Stimulated activated CD8-positive, alpha-beta memory T cell treated with anti-CD3 and anti-CD28 coated beads, Interleukin-12 subunit alpha, Interleukin-12 subunit beta, amount 100 ng/mL, for 1 hour (primary cell): ENCODE data around the gene GALNT16.

Experiments used
- DNase-seq: peaks from one replicate; pipeline ENCODE4 v3.0.0-alpha.2; 2020; ENCODE audit warnings: low read depth

Gene GALNT16

GRCh38 chr14:69317102-69317755 is 57.3 kb downstream of the GALNT16 start:
- no peak for DNase-seq

DNA sequence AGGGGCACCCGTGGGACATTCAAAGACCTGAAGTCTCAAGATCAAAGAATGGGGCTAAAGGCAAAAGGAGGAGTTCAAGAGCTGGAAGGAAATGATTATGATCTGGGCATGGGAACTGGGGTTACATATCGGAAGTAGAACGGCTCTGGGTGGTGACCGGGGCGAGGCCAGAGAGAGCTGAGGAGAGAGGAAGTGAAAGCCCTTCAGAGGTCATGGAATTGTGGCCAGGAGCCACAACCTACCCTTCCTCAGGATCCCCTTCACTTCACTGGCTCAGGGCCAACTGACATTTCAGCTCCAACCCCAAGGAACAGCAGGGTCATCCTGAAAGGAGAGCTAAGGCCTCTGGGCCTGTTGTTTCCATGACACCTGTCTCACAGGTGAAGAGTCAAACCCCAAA is 57.8 kb downstream of the GALNT16 start:
- DNase-seq = no peak

- DNase-seq = no peak
Measured at GRCh38 chr14:69318241-69318640, 58.3 kb downstream of the GALNT16 start.

- DNase-seq = no peak
Measured at GRCh38 chr14:69318901-69319475, 59.0 kb downstream of the GALNT16 start.

- DNase-seq = no peak
Measured at GRCh38 chr14:69319911-69320310, 60.0 kb downstream of the GALNT16 start.

GRCh38 chr14:69320581-69321365 is 60.8 kb downstream of the GALNT16 start:
- no peak for DNase-seq

- no peak for DNase-seq
Measured at GRCh38 chr14:69321601-69322330, 61.8 kb downstream of the GALNT16 start.

- no peak for DNase-seq
Measured at GRCh38 chr14:69323266-69323998, 63.5 kb downstream of the GALNT16 start.

- no peak for DNase-seq
Measured at GRCh38 chr14:69323999-69324282, 64.0 kb downstream of the GALNT16 start.

GRCh38 chr14:69324341-69324931 is 64.5 kb downstream of the GALNT16 start:
- no peak for DNase-seq

DNA sequence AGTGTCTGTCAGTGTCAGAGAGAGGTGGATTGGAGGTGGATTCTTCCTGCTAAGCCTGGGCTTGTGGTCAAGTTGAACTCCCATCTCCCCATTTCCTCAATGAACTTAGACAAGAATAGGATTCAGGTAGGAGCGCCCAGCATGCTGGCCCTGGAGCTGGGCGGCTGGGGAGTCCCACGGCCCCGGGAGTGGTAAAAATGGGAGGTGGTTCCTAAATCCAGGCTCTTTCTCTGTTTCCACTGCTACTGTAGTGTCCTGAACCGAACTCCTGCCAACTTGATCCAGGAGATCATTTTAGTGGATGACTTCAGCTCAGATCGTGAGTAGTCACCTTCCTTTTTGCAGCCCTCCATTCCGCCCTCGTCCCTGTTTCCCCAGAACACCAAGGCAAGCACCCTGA is 65.1 kb downstream of the GALNT16 start:
- no peak for DNase-seq

DNA sequence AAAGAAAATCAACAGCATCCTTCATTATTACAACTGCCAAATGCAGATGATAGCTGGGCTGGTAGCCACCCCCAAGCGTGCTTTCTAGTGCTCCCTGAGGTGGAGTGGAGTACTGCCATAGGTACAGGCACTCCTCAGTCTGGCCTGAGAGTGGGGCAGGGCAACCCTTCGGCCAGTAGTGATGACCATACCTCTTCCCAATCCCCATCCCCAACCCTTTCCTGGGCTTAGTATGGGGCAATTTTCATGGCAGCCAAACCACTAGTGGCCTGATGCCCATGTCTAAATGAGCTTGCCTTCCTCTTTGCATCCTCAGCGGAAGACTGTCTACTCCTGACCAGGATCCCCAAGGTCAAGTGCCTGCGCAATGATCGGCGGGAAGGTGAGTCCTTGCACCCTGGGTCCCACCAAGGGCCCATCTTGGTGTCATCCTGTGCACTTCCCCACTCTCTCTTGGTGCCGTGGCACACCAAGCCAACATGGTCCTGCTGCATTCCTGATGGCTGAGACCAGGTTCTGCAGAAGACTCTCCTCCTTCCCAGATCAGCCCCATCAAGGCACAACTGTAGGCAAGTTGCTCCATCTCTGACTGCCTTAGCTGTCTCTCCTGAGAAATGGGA is 65.8 kb downstream of the GALNT16 start:
- DNase-seq = no peak

DNA sequence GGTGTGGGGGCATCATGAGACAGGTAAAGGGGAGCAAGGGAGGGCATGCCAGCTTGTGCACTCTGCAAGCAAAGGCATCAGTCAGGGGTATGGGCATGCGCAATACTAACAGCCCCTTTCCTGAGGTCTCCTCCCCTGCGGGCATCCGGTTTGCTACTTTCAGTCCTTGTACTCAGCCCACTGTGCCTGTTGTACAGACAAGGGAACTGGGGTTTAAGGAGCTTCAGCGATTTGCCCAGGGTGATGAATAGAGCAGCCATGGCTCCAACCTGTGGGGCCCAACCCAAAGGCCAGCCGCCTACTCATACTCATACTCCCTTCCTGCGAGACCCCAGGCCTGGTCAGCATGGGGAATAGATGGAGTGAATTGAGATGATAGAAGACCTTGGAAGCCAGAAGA is 66.7 kb downstream of the GALNT16 start:
- DNase-seq = no peak

DNA sequence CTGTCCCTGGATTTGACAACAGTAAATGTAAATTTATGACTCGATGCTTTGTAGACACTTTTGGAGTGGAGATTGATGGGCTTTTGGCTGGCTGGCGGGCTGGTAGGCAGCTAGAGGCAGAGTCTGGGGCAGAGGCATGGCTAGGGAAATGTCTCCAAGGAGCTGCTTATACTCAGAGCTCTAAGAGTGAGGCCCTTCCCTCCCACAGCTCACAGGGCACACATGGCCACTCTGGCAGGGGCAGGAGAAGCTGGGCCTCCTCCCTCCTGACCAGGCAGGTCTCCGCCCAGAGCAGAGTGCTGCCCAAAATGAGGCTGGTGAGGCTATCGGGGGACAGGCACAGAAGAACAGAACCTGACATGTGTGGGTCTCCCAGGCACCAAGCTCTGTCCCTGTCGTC is 67.5 kb downstream of the GALNT16 start:
- no peak for DNase-seq

DNA sequence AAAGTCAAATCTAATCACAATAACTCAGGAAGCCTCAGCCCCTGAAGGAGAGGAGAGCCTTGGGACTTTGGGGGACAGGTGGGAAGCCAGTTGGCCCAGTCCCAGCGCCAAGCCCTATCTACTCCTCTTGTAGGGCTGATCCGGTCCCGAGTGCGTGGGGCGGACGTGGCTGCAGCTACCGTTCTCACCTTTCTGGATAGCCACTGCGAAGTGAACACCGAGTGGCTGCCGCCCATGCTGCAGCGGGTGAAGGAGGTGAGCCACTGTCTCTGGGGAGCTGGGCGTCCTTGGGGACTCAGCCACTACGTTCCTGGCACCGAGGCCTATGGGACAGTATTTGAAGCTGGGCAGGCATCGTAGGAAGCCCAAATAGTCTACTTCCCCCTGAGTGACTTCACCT is 68.4 kb downstream of the GALNT16 start:
- DNase-seq = no peak

DNA sequence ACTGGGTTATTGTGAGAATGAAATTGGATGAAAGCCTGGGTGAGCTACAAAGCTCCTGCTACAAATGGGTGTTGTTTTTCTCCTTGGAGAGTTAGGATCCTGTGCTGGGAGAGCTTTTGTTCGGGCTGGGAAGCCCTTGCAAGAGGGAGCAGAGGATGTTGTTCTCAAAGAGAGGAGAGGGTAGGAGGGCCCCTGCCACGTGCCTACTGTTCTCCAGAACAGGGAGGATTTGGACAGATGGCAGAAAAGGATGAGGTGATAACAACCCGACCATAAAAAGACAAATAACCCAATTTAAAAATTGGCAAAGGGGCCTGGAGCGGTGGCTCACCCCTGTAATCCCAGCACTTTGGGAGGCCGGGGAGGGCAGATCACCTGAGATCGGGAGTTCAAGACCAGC is 68.8 kb downstream of the GALNT16 start:
- no peak for DNase-seq

DNA sequence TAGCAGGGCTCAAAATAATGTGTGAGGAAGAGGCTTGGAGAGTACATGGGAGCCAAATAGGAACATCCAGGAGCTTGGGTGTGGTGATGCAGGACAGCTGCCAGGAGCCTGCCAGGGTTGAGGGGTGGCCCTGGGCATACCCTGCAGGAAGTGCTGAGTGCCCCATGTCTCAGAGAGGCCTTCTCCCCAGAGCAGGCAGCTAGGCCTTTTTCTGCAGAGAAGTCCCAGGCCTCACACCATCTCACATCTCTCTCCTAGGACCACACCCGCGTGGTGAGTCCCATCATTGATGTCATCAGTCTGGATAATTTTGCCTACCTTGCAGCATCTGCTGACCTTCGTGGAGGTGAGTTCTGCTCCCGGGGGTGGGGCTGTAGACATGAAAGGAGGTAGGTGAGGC is 71.2 kb downstream of the GALNT16 start:
- no peak for DNase-seq

GRCh38 chr14:69332782-69333395 is 72.9 kb downstream of the GALNT16 start:
- no peak for DNase-seq

- DNase-seq = no peak
Measured at GRCh38 chr14:69333791-69334337, 73.9 kb downstream of the GALNT16 start.

GRCh38 chr14:69334576-69334975 is 74.6 kb downstream of the GALNT16 start:
- DNase-seq = no peak

DNA sequence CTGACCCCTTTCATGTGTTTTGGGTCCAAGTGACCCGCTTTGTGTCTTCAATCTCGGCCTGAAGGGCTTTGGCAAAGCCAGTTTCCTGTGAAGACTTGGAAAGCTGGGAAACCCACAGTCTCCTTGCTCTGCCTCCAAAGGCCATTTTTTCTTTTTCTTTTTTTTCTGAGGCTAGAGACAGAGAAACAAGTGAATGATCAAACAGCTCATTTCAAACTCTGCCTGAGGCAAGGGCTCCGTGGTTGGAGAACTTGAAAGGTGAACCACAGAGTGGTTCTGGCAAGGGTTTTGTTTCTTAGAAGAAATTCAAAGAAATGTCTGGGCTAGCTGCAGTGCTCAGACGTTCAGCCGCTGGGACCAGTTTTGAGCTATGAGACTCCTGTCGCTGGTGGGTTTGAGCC is 75.4 kb downstream of the GALNT16 start:
- no peak for DNase-seq
